CD8-positive, alpha-beta memory T cell (primary cell): ENCODE measurements around the gene TTLL10. TPM values are rescaled to one million over a fixed set of nuclear protein-coding genes. Genes with fewer than 3 reads are reported as not detected.
A peak's percentile ranks its signal among the peaks of the same experiment; 100 is the strongest.

Experiments
- CTCF ChIA-PET: fragments of 350-600 bp; sonication (Branson Sonifier 250); formaldehyde crosslinking; loops from one replicate; lab custom pipeline; 2021; ENCODE audit warnings: antibody characterized with exemption; lab: Charles Lee
- POLR2A ChIA-PET: fragments of 350-600 bp; sonication (Branson Sonifier 250); formaldehyde crosslinking; loops from one replicate; lab custom pipeline; 2021; ENCODE audit warnings: antibody characterized with exemption; lab: Charles Lee
- DNase-seq, 5 donors: peaks; one replicate each; pipeline versions ENCODE4 v3.0.0 to v3.0.0-alpha.2; 2020 to 2022; ENCODE audit warnings: mixed read lengths in 1 of 5
- H3K27ac ChIP-seq: one replicate; pipeline ENCODE4 v1.7.0; 2013; ENCODE audit warnings: low read depth, mild to moderate bottlenecking, low read length, moderate library complexity
- H3K27me3 ChIP-seq: 2 replicates; pipeline ENCODE4 v1.7.0; 2013; ENCODE audit warnings: low read length, mild to moderate bottlenecking; ENCODE audit not compliant: insufficient read depth, poor library complexity, severe bottlenecking
- H3K36me3 ChIP-seq: 2 replicates; pipeline ENCODE4 v1.7.0; 2013; ENCODE audit warnings: mild to moderate bottlenecking, low read length, moderate library complexity; ENCODE audit not compliant: insufficient read depth
- H3K4me1 ChIP-seq: 2 replicates; pipeline ENCODE4 v1.7.0; 2013; ENCODE audit warnings: mild to moderate bottlenecking, low read length, moderate library complexity; ENCODE audit not compliant: insufficient read depth
- H3K4me3 ChIP-seq: 2 replicates; pipeline ENCODE4 v1.7.0; 2013; ENCODE audit warnings: mild to moderate bottlenecking, low read length
- H3K9me3 ChIP-seq: 2 replicates; pipeline ENCODE4 v1.7.0; 2013; ENCODE audit warnings: mild to moderate bottlenecking, low read length
- H3K27ac Mint-ChIP-seq, 8 donors: one replicate each; pipeline ENCODE4 v1.8.0; 2020 to 2021; ENCODE audit warnings: mixed read lengths in 8 of 8, mild to moderate bottlenecking in 6 of 8, inconsistent platforms in 3 of 8, moderate library complexity in 3 of 8
- H3K27me3 Mint-ChIP-seq, 2 donors: one replicate each; pipeline ENCODE4 v1.8.0; 2020 to 2021; ENCODE audit warnings: mixed read lengths in 2 of 2, mild to moderate bottlenecking in 1 of 2, moderate library complexity in 1 of 2
- H3K36me3 Mint-ChIP-seq, 3 donors: one replicate each; pipeline ENCODE4 v1.8.0; 2020 to 2021; ENCODE audit warnings: mixed read lengths in 3 of 3, inconsistent platforms in 1 of 3, mild to moderate bottlenecking in 1 of 3
- H3K4me1 Mint-ChIP-seq, 3 donors: one replicate each; pipeline ENCODE4 v1.8.0; 2020 to 2021; ENCODE audit warnings: mixed read lengths in 3 of 3, inconsistent platforms in 1 of 3, mild to moderate bottlenecking in 1 of 3
- H3K4me3 Mint-ChIP-seq, 7 donors: one replicate each; pipeline ENCODE4 v1.8.0; 2020 to 2021; ENCODE audit warnings: mixed read lengths in 7 of 7, mild to moderate bottlenecking in 6 of 7, moderate library complexity in 4 of 7, inconsistent platforms in 2 of 7
- H3K9me3 Mint-ChIP-seq, 5 donors: one replicate each; pipeline ENCODE4 v1.8.0; 2020 to 2022; ENCODE audit warnings: mixed read lengths in 5 of 5, mild to moderate bottlenecking in 3 of 5, moderate library complexity in 2 of 5, inconsistent platforms in 1 of 5
- polyA plus RNA-seq: library from polyadenylated mRNA; unstranded; fragments of 300-500 nt; fragmentation: Illumina TruSeq; gene quantifications from one replicate; pipeline ENCODE4 v1.2.3, GENCODE V29; 2021
- total RNA-seq, 2 experiments: library from RNA; stranded (reverse); gene quantifications; one replicate each; pipeline ENCODE4 v1.2.3, GENCODE V29; 2021

The TTLL10 gene
- not detected for total RNA-seq
- polyA plus RNA-seq = not detected

- DNase-seq = peak in 3 of 5 donors; percentile 46 to 85 (median 59)
- Mint-ChIP-seq H3K27ac (peak within 1 kb of the TSS in 1 of 8 donors; percentile 77), H3K4me3 (peak within 1 kb of the TSS in 5 of 7 donors; percentile 8 to 54 (median 41)), H3K36me3 (no peaks in the 10 kb centered on the region), H3K9me3 (no peaks in the 10 kb centered on the region), H3K27me3 (peaks cover 11 to 14% of the 10 kb centered on the region in 2 donors), H3K4me1 (peaks cover 4 to 24% (median 9%) of the 10 kb centered on the region in 3 donors)
- ChIA-PET POLR2A (interaction anchor here (0.5 to 0.9 kb wide), 2 partner anchors 16 to 383 kb away, joined by 3 to 4 read pairs; no protein-coding TSS in a partner anchor), CTCF (no interaction called here)
- H3K4me1 ChIP-seq = peaks cover 15% of the 10 kb centered on the region
- no peak within 1 kb of the TSS for H3K27ac ChIP-seq
- no peak within 1 kb of the TSS for H3K4me3 ChIP-seq
- no peaks in the 10 kb centered on the region for H3K27me3 ChIP-seq
- no peaks in the 10 kb centered on the region for H3K9me3 ChIP-seq
- H3K36me3 ChIP-seq = no peaks in the 10 kb centered on the region
Observed at GRCh38 chr1:1173793-1174415, at the start of gene TTLL10. TSS of gene TTLL10 (plus strand) at chr1:1173880. CDS start at chr1:1179216, 5,336 bp downstream.

GRCh38 chr1:1124508-1124785, 49.2 kb upstream of the TTLL10 start:
- Mint-ChIP-seq H3K36me3 (no peaks in the 10 kb centered on the region), H3K27me3 (peaks cover 2% of the 10 kb centered on the region in 2 donors), H3K4me3 (no peak overlapping the region), H3K4me1 (peaks cover 0 to 3% (median 0%) of the 10 kb centered on the region in 3 donors), H3K9me3 (peaks cover 0 to 1% (median 0%) of the 10 kb centered on the region in 5 donors), H3K27ac (no peak overlapping the region)
- H3K36me3 ChIP-seq = no peaks in the 10 kb centered on the region
- H3K4me1 ChIP-seq = peaks cover 11% of the 10 kb centered on the region
- ChIA-PET CTCF (interaction anchor here (1.1 kb wide), 1 partner anchor 126 kb away, joined by 3 read pairs; no protein-coding TSS in a partner anchor), POLR2A (no interaction called here)
- H3K27me3 ChIP-seq = no peaks in the 10 kb centered on the region
- no peak for DNase-seq
- no peaks in the 10 kb centered on the region for H3K9me3 ChIP-seq
- H3K4me3 ChIP-seq = no peak overlapping the region
- H3K27ac ChIP-seq = no peak overlapping the region

GRCh38 chr1:1124786-1125642, 48.7 kb upstream of the TTLL10 start:
- Histone ChIP-seq H3K27ac (no peak overlapping the region), H3K36me3 (no peaks in the 10 kb centered on the region), H3K27me3 (no peaks in the 10 kb centered on the region), H3K4me1 (peaks cover 11% of the 10 kb centered on the region), H3K4me3 (no peak overlapping the region), H3K9me3 (no peaks in the 10 kb centered on the region)
- no peak for DNase-seq
- H3K27me3 Mint-ChIP-seq = peaks cover 0 to 2% of the 10 kb centered on the region in 2 donors
- peaks cover 0 to 3% (median 0%) of the 10 kb centered on the region in 3 donors for H3K4me1 Mint-ChIP-seq
- H3K9me3 Mint-ChIP-seq = peaks cover 0 to 1% (median 0%) of the 10 kb centered on the region in 5 donors
- ChIA-PET POLR2A (no interaction called here), CTCF (interaction anchor here (1.1 to 1.5 kb wide), 2 partner anchors 8 to 125 kb away, joined by 3 to 4 read pairs; no protein-coding TSS in a partner anchor)
- H3K36me3 Mint-ChIP-seq = no peaks in the 10 kb centered on the region
- H3K4me3 Mint-ChIP-seq = no peak overlapping the region
- H3K27ac Mint-ChIP-seq = no peak overlapping the region

- no peaks in the 10 kb centered on the region for H3K36me3 ChIP-seq
- H3K27me3 ChIP-seq = no peaks in the 10 kb centered on the region
- H3K4me3 ChIP-seq = no peak overlapping the region
- H3K27ac ChIP-seq = no peak overlapping the region
- POLR2A ChIA-PET = interaction anchor here (0.7 kb wide), 1 partner anchor 87 kb away, joined by 6 read pairs; no protein-coding TSS in a partner anchor
- CTCF ChIA-PET = interaction anchor here (0.7 to 1.5 kb wide), 2 partner anchors 9 to 208 kb away, joined by 4 read pairs; no protein-coding TSS in a partner anchor
- Mint-ChIP-seq H3K27me3 (peaks cover 0 to 2% of the 10 kb centered on the region in 2 donors), H3K36me3 (no peaks in the 10 kb centered on the region), H3K4me1 (peaks cover 0 to 3% (median 0%) of the 10 kb centered on the region in 3 donors), H3K9me3 (peaks cover 0 to 1% (median 0%) of the 10 kb centered on the region in 5 donors), H3K27ac (no peak overlapping the region), H3K4me3 (no peak overlapping the region)
- no peaks in the 10 kb centered on the region for H3K9me3 ChIP-seq
- no peak for DNase-seq
- peaks cover 11% of the 10 kb centered on the region for H3K4me1 ChIP-seq
Observed at GRCh38 chr1:1125945-1126344, 47.7 kb upstream of the TTLL10 start.

GRCh38 chr1:1127551-1128451, 45.9 kb upstream of the TTLL10 start:
- no peak overlapping the region for H3K27ac ChIP-seq
- Mint-ChIP-seq H3K27me3 (peaks cover 0 to 2% of the 10 kb centered on the region in 2 donors), H3K27ac (peak overlapping the region in 1 of 8 donors; percentile 60), H3K4me3 (no peak overlapping the region), H3K4me1 (peaks cover 0 to 3% (median 0%) of the 10 kb centered on the region in 3 donors), H3K9me3 (peaks cover 0 to 1% (median 0%) of the 10 kb centered on the region in 5 donors), H3K36me3 (no peaks in the 10 kb centered on the region)
- POLR2A ChIA-PET = no interaction called here
- CTCF ChIA-PET = no interaction called here
- no peak overlapping the region for H3K4me3 ChIP-seq
- no peaks in the 10 kb centered on the region for H3K36me3 ChIP-seq
- no peaks in the 10 kb centered on the region for H3K9me3 ChIP-seq
- no peak for DNase-seq
- H3K4me1 ChIP-seq = peaks cover under 1% of the 10 kb centered on the region
- no peaks in the 10 kb centered on the region for H3K27me3 ChIP-seq

- Mint-ChIP-seq H3K27me3 (peaks cover 0 to 2% of the 10 kb centered on the region in 2 donors), H3K27ac (peak overlapping the region in 1 of 8 donors; percentile 60), H3K9me3 (peaks cover 0 to under 1% (median 0%) of the 10 kb centered on the region in 5 donors), H3K4me1 (peaks cover 0 to 1% (median 0%) of the 10 kb centered on the region in 3 donors), H3K36me3 (no peaks in the 10 kb centered on the region), H3K4me3 (no peak overlapping the region)
- ChIA-PET POLR2A (no interaction called here), CTCF (no interaction called here)
- H3K9me3 ChIP-seq = no peaks in the 10 kb centered on the region
- DNase-seq = no peak
- no peaks in the 10 kb centered on the region for H3K36me3 ChIP-seq
- H3K27me3 ChIP-seq = no peaks in the 10 kb centered on the region
- no peak overlapping the region for H3K4me3 ChIP-seq
- no peak overlapping the region for H3K27ac ChIP-seq
- no peaks in the 10 kb centered on the region for H3K4me1 ChIP-seq
Observed at GRCh38 chr1:1128454-1129139, 45.1 kb upstream of the TTLL10 start.

GRCh38 chr1:1129381-1129821, 44.3 kb upstream of the TTLL10 start:
- Mint-ChIP-seq H3K4me1 (no peaks in the 10 kb centered on the region), H3K27me3 (peaks cover 0 to 2% of the 10 kb centered on the region in 2 donors), H3K36me3 (no peaks in the 10 kb centered on the region), H3K4me3 (no peak overlapping the region), H3K9me3 (no peaks in the 10 kb centered on the region), H3K27ac (no peak overlapping the region)
- Histone ChIP-seq H3K9me3 (no peaks in the 10 kb centered on the region), H3K27ac (no peak overlapping the region), H3K36me3 (no peaks in the 10 kb centered on the region), H3K27me3 (no peaks in the 10 kb centered on the region), H3K4me1 (no peaks in the 10 kb centered on the region), H3K4me3 (no peak overlapping the region)
- CTCF ChIA-PET = interaction anchor here (1.0 to 1.4 kb wide), 2 partner anchors 10 to 78 kb away, joined by 3 read pairs; no protein-coding TSS in a partner anchor
- POLR2A ChIA-PET = no interaction called here
- no peak for DNase-seq
